ENCODE measurements around the gene KCNJ4. TPM values are rescaled to one million over a fixed set of nuclear protein-coding genes. Genes with fewer than 3 reads are reported as not detected.

Gene KCNJ4
- total RNA-seq, 4 donors from 2014 or later, result not detected

- no peaks in the 10 kb centered on the region for H3K36me3 ChIP-seq
- intact Hi-C loops (cut with DNase I), result no loop called here
- WGBS, 2 donors, result 66% methylated on average over 11 of the region's 11 CpGs
- H3K9me3 ChIP-seq, result no peaks in the 10 kb centered on the region
- no peak for DNase-seq
- H3K27ac ChIP-seq, result no peak overlapping the region
- H3K4me1 ChIP-seq, result peaks cover 0 to 7% of the 10 kb centered on the region in 2 donors
- no peaks in the 10 kb centered on the region for H3K27me3 ChIP-seq
- TF ChIP-seq POLR2A (IDR thresholded peaks at IDR 0.05) (no peak), CTCF (IDR thresholded peaks at IDR 0.05) (no peak)
- no peak overlapping the region for H3K4me3 ChIP-seq (replicated peaks in 1 of 3)
Observed at GRCh38 chr22:38450234-38450797, 4.7 kb downstream of the KCNJ4 start.

- peaks cover 0 to 5% of the 10 kb centered on the region in 2 donors for H3K4me1 ChIP-seq
- no peak overlapping the region for H3K27ac ChIP-seq
- no peaks in the 10 kb centered on the region for H3K36me3 ChIP-seq
- H3K27me3 ChIP-seq, result no peaks in the 10 kb centered on the region
- no peak for TF ChIP-seq POLR2A (IDR thresholded peaks at IDR 0.05)
- TF ChIP-seq CTCF (IDR thresholded peaks at IDR 0.05), result no peak
- H3K4me3 ChIP-seq (replicated peaks in 1 of 3), result no peak overlapping the region
- no peaks in the 10 kb centered on the region for H3K9me3 ChIP-seq
- 75 to 84% methylated on average over 18 of the region's 18 CpGs for WGBS, 2 donors
- intact Hi-C loops (cut with DNase I), result no loop called here
- DNase-seq, result no peak
Observed at GRCh38 chr22:38449776-38450175, 5.2 kb downstream of the KCNJ4 start.

- intact Hi-C loops (cut with DNase I), result no loop called here
- Histone ChIP-seq H3K4me3 (replicated peaks in 1 of 3) (no peak overlapping the region), H3K27me3 (no peaks in the 10 kb centered on the region), H3K27ac (no peak overlapping the region), H3K36me3 (no peaks in the 10 kb centered on the region), H3K9me3 (no peaks in the 10 kb centered on the region), H3K4me1 (no peaks in the 10 kb centered on the region)
- no peak for TF ChIP-seq POLR2A (IDR thresholded peaks at IDR 0.05)
- no peak for TF ChIP-seq CTCF (IDR thresholded peaks at IDR 0.05)
- 60 to 76% methylated on average over 3 to 14 of the region's 14 CpGs for WGBS, 2 donors
- no peak for DNase-seq
Observed at GRCh38 chr22:38448945-38449745, 5.9 kb downstream of the KCNJ4 start.

- intact Hi-C loops (cut with DNase I), result no loop called here
- TF ChIP-seq POLR2A (IDR thresholded peaks at IDR 0.05) (no peak), CTCF (IDR thresholded peaks at IDR 0.05) (no peak)
- H3K27me3 ChIP-seq, result no peaks in the 10 kb centered on the region
- no peak overlapping the region for H3K27ac ChIP-seq
- H3K4me1 ChIP-seq, result no peaks in the 10 kb centered on the region
- no peak overlapping the region for H3K4me3 ChIP-seq (replicated peaks in 1 of 3)
- WGBS, 2 donors, result 28 to 29% methylated on average over 7 to 9 of the region's 9 CpGs
- no peaks in the 10 kb centered on the region for H3K9me3 ChIP-seq
- DNase-seq, result no peak
- H3K36me3 ChIP-seq, result no peaks in the 10 kb centered on the region
Observed at GRCh38 chr22:38446018-38446601, 8.9 kb downstream of the KCNJ4 start.

- Histone ChIP-seq H3K27me3 (no peaks in the 10 kb centered on the region), H3K27ac (no peak overlapping the region), H3K9me3 (no peaks in the 10 kb centered on the region), H3K36me3 (no peaks in the 10 kb centered on the region), H3K4me3 (replicated peaks in 1 of 3) (no peak overlapping the region), H3K4me1 (no peaks in the 10 kb centered on the region)
- WGBS, 2 donors, result 89 to 93% methylated on average over 10 of the region's 10 CpGs
- no peak for DNase-seq
- TF ChIP-seq POLR2A (IDR thresholded peaks at IDR 0.05) (no peak), CTCF (IDR thresholded peaks at IDR 0.05) (no peak)
- intact Hi-C loops (cut with DNase I), result no loop called here
Observed at GRCh38 chr22:38444783-38445182, 10.2 kb downstream of the KCNJ4 start.

Measured in thyroid gland (tissue), 4 donors.